HG03432 (cell line): ENCODE data around the gene CRTC1.
A peak's percentile ranks its signal among the peaks of the same experiment; 100 is the strongest.
"Not testable (repeated sequence)": the region's sequence is repeated elsewhere in the genome, so short reads cannot be mapped to it uniquely, and the experiment has no call there.

Experiments
- ATAC-seq: cut with Tn5 transposase; IDR thresholded peaks from one replicate; pipeline ENCODE4 v1.9.1; 2021; ENCODE audit warnings: mild to moderate bottlenecking, moderate library complexity; ENCODE audit not compliant: unreplicated experiment

Gene CRTC1

GRCh38 chr19:18798384-18799352 lies 115.2 kb downstream of the CRTC1 start:
- ATAC-seq: no peak

- no peak for ATAC-seq
Measured at GRCh38 chr19:18799389-18799970, 116.0 kb downstream of the CRTC1 start.

DNA sequence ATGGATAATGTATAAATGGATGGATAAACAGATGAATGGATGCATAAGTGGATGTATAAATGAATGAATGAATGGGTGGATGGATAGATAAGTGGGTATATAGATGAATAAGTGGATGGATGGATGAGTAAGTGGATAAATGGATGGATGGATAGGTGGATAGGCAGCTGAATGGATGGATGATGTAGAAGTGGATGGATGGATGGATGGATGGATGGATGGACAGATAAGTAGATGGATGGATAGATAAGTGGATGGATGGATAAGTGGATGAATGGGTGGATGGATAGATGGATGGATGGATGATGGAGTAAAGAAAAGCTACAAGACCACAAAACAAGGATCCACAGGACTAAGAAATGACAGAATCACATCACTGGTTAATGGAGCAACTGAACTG lies 116.6 kb downstream of the CRTC1 start:
- no peak for ATAC-seq

DNA sequence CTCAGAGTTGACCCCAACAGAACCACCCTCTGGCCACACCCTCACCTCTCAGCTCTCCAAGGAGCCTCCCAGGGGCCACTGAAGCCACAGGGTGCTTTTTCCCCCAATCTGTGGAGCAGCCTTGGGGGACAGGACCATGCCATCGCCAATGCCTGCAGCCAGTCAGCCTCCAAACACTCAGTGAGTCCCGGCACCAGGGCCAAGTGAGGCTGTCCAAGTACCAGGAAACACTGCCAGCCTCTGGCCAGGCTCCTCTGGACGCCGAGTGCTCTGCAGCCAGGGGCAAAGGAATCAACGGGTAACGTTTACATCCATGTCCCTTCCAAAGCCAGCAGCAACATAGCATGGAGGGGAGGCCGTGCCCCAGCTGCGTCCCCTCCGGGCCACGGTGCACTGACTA lies 117.2 kb downstream of the CRTC1 start:
- no peak for ATAC-seq

- ATAC-seq: no peak
Measured at GRCh38 chr19:18802354-18802753, 118.9 kb downstream of the CRTC1 start.

DNA sequence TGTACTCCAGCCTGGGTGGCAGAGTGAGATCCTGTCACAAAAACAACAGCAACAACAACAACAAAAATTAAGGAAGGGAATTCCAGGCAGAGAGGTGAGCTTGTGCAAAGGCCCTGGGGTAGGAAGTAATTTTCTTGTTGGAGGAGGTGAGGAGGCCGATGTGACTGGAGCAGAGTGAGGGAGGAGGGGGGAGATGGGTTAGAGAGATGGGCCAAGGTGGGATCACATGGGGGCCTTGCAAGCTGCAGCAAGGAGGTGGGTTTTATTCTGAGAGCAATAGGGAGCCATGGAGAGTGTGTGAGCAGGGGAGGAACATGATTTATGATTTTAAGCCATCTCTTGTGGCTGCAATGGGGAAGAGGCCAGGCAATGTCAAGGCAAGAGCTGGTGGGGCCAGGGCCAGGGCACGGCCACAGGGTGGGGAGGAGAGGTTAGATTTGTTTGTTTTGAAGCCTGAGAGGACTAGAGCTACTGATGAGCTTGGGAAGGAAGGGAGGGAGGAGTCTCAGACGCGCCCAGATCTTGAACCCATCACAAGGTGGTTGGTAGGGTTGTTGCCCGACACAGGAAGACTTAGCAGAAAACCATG lies 120.2 kb downstream of the CRTC1 start:
- no peak for ATAC-seq

- no peak for ATAC-seq
Measured at GRCh38 chr19:18804139-18804601, 120.7 kb downstream of the CRTC1 start.

DNA sequence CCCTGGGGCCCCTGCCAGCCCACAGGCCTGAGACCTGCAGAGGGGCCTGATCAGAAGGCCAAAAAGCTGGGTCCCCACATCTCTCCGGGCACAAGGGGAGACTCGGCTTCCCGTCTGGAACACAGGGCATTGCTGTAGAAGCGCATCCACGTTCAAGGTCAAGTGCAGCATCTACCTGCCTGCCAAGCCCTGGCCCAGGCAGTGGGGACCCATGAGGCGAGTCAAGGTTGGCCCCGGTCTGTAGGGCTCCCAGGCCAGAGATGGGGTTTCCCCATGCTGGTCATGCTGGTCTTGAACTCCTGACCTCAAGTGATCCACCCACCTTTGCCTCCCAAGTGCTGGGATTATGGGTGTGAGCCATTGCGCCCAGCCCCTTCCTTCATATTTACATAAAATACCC lies 121.2 kb downstream of the CRTC1 start:
- ATAC-seq: no peak

- no peak for ATAC-seq
Measured at GRCh38 chr19:18807861-18808331, 124.4 kb downstream of the CRTC1 start.

- ATAC-seq: no peak
Measured at GRCh38 chr19:18809149-18809868, 125.8 kb downstream of the CRTC1 start.

DNA sequence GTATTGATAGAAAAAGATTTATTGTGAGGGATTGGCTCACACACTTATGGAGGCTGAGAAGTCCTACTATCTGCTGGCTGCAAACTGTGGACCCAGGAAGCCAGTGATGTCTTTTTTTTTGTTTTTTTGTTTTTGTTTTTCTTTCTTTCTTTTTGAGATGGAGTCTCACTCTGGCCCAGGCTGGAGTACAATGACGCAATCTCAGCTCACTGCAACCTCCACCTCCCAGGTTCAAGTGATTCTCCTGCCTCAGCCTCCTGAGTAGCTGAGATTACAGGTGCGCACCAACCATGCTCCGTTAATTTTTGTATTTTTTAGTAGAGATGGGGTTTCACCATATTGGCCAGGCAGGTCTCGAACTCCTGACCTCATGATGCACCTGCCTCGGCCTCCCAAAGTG lies 128.2 kb downstream of the CRTC1 start:
- not testable (repeated sequence) for ATAC-seq

DNA sequence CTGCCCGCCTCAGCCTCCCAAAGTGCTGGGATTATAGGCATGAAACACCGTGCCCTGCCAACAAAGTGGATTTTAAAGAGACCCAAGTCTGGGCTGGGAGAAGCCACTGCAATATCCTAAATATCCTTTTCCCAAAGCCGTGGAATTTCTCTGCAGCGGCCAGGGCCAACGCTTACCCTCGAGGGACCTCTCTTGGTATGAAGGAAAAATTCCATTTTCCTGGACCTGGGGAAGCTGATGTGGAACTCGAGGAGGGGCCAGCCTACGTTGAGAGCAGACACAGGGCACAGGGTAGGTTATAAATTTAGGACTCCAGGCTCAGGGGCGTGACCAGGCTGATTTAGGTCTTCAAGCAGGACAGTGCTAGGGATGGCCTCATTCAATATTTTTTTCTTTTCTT lies 130.6 kb downstream of the CRTC1 start:
- no peak for ATAC-seq

DNA sequence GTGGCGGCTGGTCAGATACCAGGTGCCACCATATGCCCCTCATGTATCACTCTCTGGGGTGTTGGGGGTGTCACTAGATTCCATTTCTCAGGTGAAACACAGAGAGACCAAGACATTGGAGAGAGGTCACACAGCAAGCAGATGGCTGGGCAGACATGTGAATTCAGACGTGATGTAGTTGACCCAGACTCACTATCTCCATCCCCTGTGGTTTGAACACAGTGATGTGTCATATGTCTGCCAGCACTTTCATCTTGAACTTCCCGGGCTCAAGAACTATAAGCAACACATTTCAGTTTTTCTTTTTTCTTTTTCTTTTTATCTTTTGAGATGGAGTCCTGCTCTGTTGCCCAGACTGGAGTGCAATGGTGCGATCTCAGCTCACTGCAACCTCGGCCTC lies 132.2 kb downstream of the CRTC1 start:
- ATAC-seq: no peak

- not testable (repeated sequence) for ATAC-seq
Measured at GRCh38 chr19:18816645-18817044, 133.2 kb downstream of the CRTC1 start.

- no peak for ATAC-seq
Measured at GRCh38 chr19:18817574-18817973, 134.1 kb downstream of the CRTC1 start.

DNA sequence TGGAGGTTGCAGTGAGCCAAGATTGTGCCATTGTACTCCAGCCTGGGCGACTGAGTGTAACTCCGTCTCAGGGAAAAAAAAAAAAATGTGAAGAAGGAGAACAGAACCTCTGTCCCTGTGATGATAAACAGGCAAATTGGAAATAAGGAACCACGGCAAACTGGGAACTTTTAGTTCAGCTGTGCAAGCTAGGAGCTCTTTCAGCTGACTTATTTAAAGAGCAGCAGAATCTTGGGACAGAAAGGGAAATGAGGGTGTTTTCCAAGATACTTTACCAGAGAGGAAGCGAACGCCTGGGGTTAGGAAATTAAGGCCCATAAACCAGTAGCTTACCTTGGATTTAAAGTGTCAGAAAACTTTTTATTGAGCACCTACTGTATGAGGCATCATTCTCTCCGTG lies 145.3 kb downstream of the CRTC1 start:
- ATAC-seq: no peak

DNA sequence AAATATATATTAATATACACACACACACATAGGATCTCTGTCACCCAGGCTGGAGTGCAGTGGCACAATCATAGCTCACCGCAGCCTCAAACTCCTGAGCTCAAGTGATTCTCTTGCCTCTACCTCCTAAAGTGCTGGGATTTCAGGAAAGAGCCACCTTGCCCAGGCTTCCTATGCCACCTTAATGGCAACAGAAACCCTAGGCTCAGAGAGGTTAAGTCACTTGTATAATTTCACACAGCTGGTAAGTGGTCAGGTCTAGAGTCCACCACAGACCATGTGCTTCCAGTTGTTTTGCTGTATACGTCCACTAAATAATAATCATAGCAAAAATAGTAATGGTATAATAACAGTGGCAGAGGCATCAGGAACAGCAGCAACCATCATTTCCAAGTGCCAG lies 147.0 kb downstream of the CRTC1 start:
- no peak for ATAC-seq

- ATAC-seq: peak; percentile 80
Measured at GRCh38 chr19:18831524-18832305, 148.2 kb downstream of the CRTC1 start, which contains the start of gene UPF1. TSS of gene UPF1 (plus strand) at chr19:18831959. CDS start at chr19:18832210, 251 bp downstream.
